Measurements from ENCODE around the gene B3GALNT1.

DNA sequence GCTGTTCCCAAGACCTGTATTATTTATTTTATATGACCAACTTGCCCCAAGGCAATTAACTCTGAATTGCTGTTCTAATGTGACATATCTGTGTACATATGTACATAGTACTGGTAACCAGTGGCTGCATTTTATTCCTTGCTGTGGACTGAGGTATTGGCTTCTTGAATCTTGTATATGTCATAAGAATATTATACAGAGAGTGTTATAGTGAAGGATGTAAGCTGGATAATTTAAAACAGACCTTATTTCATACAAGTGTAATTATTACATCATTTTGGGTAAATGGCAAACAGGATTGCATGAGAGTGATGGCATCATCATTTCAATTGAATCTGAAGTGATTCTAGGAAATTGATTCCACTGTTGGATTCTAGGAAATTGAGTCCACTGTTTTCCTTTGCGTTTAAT is 32.9 kb downstream of the B3GALNT1 start:
- TF ChIP-seq REST (IDR thresholded peaks at IDR 0.05; ENCODE audit: insufficient read depth in 1 of 2, low read depth in 2 of 2, low read length in 2 of 2) (no peak), POLR2AphosphoS5 (IDR thresholded peaks at IDR 0.05; ENCODE audit: low read depth, low read length) (no peak), TAF1 (IDR thresholded peaks at IDR 0.05; ENCODE audit: borderline replicate concordance, insufficient read depth, low read length) (no peak)
